Stimulated activated CD4-positive, alpha-beta T cell treated with anti-CD3 and anti-CD28 coated beads, Interleukin-4, amount 100 ng/mL, for 4 hours (primary cell): ENCODE results near the gene RIOK1.
"Not testable (repeated sequence)": the region's sequence is repeated elsewhere in the genome, so short reads cannot be mapped to it uniquely, and the experiment has no call there.

Experiments used
- DNase-seq, 2 experiments: peaks; one replicate each; pipeline ENCODE4 v3.0.0-alpha.2; 2020

Gene RIOK1

DNA sequence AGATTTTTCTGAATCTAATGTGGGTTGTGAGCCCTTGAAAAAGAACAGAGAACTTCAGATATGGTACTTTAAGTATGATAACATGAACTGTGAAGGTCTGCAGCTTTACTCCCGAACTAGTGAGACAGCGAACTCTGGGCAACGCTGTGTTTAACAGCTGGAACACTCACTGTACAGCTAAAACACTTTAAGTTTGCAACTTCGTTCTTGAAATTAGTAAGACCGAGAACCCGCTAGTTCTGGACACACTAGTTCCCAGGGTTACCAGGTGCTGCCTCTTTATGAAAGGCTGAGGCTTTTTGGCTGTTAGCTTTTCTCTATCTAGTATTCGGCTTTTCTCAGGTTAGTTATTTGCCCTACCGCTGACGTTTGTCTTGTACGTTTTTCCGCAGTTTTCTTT is 52.9 kb downstream of the RIOK1 start:
- DNase-seq: no peak

DNA sequence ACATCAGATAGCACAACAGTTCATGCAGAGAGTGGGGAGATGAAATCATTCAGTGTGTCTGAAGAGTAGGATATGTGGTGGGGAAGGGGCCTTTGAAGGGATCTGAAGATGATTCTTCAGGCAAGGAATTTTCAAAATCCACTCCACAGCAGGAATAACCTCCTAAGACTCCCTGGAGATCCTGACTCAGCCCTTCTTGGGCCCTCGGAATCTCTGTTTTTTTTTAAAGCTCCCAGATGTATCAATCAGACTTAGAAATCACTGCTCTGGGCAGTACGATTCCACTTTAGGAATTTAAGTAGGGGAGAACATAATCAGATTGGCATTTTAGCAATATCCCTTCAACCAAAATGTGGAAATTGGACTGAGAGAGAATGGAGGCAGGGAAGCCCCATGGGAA is 55.5 kb downstream of the RIOK1 start:
- DNase-seq: no peak

DNA sequence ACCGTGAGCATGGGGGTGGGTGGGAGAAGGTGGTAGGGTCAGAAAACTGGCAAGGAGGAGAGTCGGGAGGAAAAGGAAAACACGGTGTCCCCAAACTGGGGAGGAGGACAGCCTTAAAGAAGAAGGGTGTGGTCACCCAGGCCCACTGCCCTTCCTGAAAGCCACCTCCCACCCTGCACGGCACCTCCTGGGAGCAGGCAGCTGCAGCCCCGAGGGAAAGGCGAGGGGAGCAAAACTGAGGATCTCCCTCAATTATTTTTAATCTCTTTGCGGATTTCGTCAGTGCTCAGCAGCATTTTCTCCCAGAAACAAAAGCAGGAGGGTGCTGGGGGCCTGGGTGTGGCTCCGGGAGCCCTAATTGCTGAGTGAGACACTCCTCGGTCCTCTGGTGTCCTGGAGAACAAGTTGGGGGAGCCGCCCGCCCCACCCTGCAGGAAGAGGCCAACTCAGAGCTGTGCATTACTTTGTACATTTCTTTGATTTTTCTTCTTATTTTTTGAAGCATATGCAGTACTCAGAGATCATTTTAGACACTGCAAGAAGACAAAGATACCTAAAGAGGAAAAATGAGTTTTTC is 56.4 kb downstream of the RIOK1 start:
- no peak for DNase-seq

DNA sequence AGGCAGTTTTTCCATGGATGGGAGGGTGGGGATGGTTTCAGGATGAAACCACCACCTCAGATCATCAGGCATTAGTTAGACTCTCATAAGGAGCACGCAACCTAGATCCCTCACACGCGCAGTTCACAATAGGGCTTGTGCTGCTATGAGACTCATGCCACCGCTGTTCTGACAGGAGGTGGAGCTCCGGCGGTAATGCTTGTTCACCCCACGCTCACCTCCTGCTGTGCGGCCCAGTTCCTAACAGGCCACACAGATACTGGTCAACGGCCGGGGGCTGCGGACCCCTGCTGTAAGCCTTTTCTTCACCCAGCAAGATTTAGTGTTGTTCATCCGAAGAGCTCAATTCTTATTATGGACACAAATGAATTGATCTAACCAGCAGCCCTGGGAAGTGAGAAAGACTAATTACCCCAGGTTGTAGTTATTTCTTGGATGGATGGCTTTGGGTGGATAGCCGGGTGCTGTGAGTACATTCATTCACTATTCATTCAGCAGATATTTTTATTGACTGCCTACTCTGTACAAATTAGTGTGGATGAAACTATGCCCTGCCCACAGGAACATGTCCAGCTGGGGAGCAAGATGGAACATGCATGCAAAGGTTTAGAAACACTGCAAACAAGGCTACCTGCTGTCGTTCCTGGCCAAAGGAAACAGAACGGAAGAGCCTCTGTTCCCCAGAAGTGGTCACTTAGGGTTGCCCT is 57.2 kb downstream of the RIOK1 start:
- DNase-seq: no peak

DNA sequence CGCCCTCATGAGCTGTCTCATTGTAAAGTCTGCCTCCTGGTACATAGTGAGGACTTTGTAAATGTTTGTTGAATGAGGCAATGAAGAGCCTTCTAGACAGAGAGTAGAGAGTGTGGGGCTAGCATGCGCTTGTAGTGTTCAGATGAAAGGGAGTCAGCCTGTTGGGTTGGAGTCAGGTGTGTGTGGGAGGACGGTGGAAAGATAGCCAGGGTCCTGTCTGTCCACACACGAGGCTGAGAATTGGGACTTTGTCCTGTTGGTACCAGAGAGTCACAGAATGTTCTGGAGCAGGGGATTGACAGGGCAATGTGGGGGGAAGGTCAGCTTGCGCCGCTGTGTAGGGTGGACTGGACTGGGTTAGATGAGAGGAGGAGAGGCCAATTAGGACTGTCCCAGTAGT is 58.6 kb downstream of the RIOK1 start:
- no peak for DNase-seq

DNA sequence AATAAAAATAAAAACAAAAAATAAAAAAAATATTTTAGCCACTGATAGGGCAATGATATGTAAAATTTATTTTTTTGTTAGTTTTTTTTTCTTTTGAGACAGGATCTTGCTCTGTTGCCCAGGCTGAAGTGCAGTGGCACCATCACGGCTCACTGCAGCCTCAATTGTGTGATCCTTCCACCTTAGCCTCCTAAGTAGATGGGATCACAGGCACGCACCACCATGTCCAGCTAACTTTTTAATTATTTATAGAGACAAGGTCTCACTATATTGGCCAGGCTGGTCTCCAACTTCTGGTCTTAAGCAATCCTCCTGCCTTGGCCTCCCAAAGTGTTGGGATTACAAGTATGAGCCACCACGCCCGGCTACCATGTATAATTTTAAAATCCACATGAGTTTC is 59.4 kb downstream of the RIOK1 start:
- DNase-seq: no peak

DNA sequence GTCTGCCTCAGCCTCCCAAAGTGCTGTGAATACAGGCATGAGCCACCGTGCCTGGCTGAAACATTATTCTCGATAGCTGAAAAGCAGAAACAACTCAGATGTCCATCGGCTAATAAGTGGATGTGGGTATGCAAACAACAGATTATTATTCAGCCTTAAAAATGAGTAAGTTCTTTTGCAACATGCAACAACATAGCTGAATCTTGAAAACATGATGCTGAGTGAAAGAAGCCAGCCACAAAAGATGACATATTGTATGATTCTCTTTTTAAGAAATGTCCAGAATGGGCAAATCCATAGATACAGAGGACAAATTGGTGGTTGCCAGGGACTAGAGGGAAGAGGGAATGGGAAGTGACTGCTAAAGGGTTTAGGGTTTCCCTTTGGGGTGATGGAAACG is 61.7 kb downstream of the RIOK1 start:
- no peak for DNase-seq

DNA sequence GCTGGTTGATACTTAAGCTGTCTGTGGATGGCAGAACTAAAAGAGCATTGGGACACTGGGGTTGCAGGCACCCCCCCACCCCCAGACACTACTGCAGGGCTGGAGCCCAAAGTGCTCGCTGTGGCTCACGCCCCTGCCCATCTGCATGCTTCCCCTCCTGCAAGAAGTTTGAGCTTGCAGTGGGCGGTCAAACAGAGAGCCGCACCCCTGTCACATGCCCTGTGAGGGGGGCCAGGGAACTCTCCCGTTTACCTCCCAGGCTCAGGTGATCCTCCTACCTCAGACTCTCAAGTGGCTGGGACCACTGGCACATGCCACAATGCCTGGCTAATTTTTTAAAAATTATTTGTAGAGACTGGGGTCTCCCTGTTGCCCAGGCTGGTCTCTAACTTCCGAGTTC is 63.3 kb downstream of the RIOK1 start:
- DNase-seq: no peak

DNA sequence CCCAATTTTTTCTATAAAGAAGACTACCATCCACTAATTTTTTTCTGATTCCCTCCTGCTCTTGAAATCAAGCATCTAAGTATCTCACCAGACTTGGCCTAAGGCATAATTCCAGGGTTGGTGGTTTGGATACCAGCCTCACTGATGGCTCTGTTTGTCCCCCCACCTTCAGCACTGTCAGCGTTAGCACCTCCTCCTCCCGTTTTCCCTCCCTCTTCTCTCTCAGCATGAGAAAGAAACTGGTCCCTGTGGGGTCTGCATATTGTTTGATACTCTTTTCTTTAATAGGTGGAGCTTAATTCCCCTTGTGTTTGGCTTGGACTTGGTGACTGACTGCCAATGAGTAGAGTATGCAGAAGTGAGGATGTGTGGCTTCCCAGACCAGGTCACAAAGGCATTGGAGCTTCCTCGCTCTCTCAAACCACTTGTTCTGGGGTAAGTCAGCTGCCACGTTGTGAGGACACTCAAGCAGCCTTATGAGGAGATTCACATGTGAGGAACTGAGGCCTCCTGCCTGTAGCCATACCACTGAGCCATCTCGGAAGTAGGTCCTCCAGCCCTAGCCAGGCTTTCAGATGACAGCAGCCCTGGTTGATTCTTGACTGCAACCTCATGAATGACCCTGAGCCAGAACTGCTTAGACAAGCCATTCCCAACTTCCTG is 65.2 kb downstream of the RIOK1 start:
- no peak for DNase-seq

DNA sequence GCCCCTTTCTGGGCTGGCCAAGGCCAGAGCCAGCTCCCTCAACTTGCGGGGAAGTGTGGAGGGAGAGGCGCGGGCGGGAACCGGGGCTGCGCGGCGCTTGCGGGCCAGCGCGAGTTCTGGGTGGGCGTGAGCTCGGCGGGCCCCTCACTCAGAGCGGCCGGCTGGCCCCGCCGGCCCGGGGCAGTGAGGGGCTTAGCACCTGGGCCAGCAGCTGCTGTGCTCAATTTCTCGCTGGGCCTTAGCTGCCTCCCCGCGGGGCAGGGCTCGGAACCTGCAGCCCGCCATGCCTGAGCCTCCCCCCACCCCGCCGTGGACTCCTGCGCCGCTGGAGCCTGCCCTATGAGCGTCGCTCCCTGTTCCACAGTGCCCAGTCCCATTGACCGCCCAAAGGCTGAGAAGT is 66.7 kb downstream of the RIOK1 start:
- DNase-seq: not testable (repeated sequence)

DNA sequence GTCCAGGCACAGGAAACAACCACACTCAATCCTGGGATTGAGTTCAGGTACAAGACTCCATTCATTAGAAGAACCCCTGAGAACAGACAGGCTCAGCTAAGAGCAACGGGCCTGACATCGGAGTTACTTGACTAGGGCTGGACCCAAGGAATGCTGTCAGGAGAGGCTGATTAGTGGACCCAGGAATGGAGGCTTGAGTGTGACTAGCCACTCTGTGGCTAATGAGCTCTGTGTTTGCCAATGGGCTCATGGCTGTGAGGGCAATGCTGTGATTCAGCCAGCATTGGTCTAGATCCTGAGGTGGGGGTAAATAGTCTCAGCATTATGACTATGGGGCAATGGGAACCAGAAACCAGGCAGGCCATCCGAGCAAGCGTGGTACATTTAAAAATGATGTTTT is 71.8 kb downstream of the RIOK1 start:
- no peak for DNase-seq

DNA sequence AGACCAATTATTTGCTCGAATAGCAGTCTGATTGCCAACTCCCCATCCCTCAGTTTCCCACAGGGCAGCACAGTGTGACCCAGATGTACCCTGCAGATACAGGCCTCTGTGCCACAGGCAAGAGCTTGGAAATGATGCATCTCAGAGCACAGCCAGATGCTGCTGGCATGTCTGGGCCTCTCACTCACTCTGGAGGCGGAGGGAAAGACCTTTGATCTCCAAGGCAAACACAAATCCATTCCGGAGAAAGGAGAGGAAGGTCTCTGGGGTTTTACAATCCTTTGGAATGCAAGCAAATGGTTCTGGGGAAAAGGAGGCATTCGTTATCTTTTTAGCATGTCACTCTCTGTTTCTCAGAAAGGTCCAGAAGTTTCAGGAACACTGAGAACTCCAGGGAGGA is 74.2 kb downstream of the RIOK1 start:
- DNase-seq: no peak

DNA sequence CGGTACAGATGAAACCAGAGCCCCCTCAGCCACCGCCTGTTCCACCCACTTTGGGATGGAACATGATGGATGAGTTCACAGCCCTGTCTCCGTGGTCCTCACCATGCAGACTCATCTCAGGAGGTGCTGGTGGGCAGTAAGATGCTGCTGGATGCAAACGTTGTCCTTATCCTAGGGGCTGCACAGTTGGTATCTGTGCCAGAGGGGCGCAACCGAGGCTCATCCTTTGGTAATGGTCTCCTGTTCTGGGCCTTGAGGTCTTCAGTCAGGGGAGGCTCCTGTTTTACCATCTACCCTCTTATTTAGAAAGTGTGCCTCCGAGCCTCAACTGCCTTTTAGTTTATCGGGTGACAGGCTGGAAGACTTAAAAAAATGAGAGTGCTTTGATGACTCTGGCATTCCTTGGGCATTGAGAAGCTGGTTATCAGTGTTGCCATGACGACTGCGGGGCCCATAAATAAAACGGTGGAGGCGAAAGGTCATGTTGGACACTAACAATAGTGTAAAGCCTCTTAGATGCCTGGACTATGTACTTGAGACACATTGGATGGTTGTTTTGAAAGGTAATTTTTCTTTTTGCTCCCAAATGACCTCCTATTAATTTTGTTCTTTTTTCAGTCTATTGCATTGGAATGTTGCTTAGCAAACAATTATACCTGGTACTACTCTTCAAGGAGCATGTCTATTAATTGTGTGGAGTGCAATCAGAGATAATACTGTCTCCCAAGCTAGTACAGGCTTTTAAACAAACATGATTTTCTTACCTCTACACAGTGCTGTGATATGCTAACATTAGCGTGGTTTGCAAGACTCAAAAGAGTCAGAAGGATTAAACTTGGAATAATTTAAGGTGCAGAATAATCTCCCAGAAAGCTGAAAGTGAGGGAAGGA is 77.6 kb downstream of the RIOK1 start:
- DNase-seq: no peak
